PC-3 (cell line): ENCODE results near the gene HNRNPLL. TPM values are rescaled to one million over a fixed set of nuclear protein-coding genes. Genes with fewer than 3 reads are reported as not detected.

Experiments
- ATAC-seq: fragments of 200-7000 bp; cut with Tn5 transposase; 2 replicates; pipeline ENCODE4 v1.9.1; 2020; ENCODE audit warnings: mild to moderate bottlenecking, moderate library complexity
- BruUV-seq: library from RNA; stranded (reverse); fragments of 400-500 nt; replicated peaks from 2 replicates; lab custom pipeline; 2021; lab: Mats Ljungman, UMichigan
- CTCF ChIA-PET: fragments of 300-600 bp; sonication (Branson Sonifier 250); formaldehyde crosslinking; loops from one replicate; lab custom pipeline; 2022; ENCODE audit warnings: antibody characterized with exemption; lab: Charles Lee
- POLR2A ChIA-PET: fragments of 300-600 bp; sonication (Branson Sonifier 250); formaldehyde crosslinking; loops from one replicate; lab custom pipeline; 2022; ENCODE audit warnings: antibody characterized with exemption; ENCODE audit not compliant: unreplicated experiment; lab: Charles Lee
- DNase-seq: peaks from one replicate; pipeline ENCODE4 v3.0.0-alpha.2; 2015
- H2AFZ ChIP-seq: fragments of 300-600 bp; sonication (generic); 2 replicates; pipeline ENCODE4 v1.6.0; 2016; ENCODE audit warnings: antibody characterized with exemption, low read length
- H3F3A ChIP-seq: fragments of 300-600 bp; sonication (generic); one replicate; pipeline ENCODE4 v1.6.0; 2017; ENCODE audit warnings: antibody characterized with exemption, low read length, control low read depth, mild to moderate bottlenecking; ENCODE audit not compliant: unreplicated experiment
- H3K27ac ChIP-seq: fragments of 300-600 bp; sonication (generic); 2 replicates; pipeline ENCODE4 v1.5.1; 2016; ENCODE audit warnings: mild to moderate bottlenecking, low read length
- H3K27me3 ChIP-seq: fragments of 300-600 bp; sonication (generic); 2 replicates; pipeline ENCODE4 v1.6.1; 2016; ENCODE audit warnings: low read length, mixed read lengths
- H3K36me3 ChIP-seq: fragments of 300-600 bp; sonication (generic); 2 replicates; pipeline ENCODE4 v1.6.1; 2016; ENCODE audit warnings: low read depth, mixed run types, low read length, mixed read lengths
- H3K4me1 ChIP-seq: fragments of 300-600 bp; sonication (generic); 2 replicates; pipeline ENCODE4 v1.5.1; 2016; ENCODE audit warnings: low read length; ENCODE audit not compliant: insufficient read depth
- H3K4me2 ChIP-seq: fragments of 300-600 bp; sonication (generic); 2 replicates; pipeline ENCODE4 v1.6.0; 2016; ENCODE audit warnings: low read length
- H3K4me3 ChIP-seq: fragments of 300-600 bp; sonication (generic); 2 replicates; pipeline ENCODE4 v1.5.1; 2016; ENCODE audit warnings: mild to moderate bottlenecking, low read length, mixed read lengths
- H3K79me2 ChIP-seq: fragments of 300-600 bp; sonication (generic); 2 replicates; pipeline ENCODE4 v1.6.1; 2017; ENCODE audit warnings: low read length, mixed read lengths
- H3K9ac ChIP-seq: fragments of 300-600 bp; sonication (generic); 2 replicates; pipeline ENCODE4 v1.6.0; 2016; ENCODE audit warnings: mild to moderate bottlenecking, low read length
- H3K9me2 ChIP-seq: fragments of 300-600 bp; sonication (generic); replicated peaks from 2 replicates; pipeline ENCODE4 v1.6.1; 2016; ENCODE audit warnings: mixed run types, low read length, mixed read lengths
- H3K9me3 ChIP-seq: fragments of 300-600 bp; sonication (generic); 2 replicates; pipeline ENCODE4 v1.6.1; 2016; ENCODE audit warnings: low read length, mixed read lengths
- H4K20me1 ChIP-seq: fragments of 300-600 bp; sonication (generic); 2 replicates; pipeline ENCODE4 v1.6.1; 2016; ENCODE audit warnings: low read length, mixed read lengths
- EZH2 ChIP-seq: fragments of 300-600 bp; sonication (generic); IDR thresholded peaks from one replicate; pipeline ENCODE4 v1.6.1; 2017; ENCODE audit warnings: antibody characterized with exemption, mild to moderate bottlenecking, low read length; ENCODE audit not compliant: unreplicated experiment
- EZH2phosphoT487 ChIP-seq: fragments of 300-600 bp; sonication (generic); IDR thresholded peaks from 2 replicates; pipeline ENCODE4 v1.6.1; 2018; ENCODE audit warnings: mild to moderate bottlenecking, antibody characterized with exemption, low read length, borderline replicate concordance
- intact Hi-C: fragments of 100-400 bp; cut with micrococcal nuclease; formaldehyde crosslinking; loops from 2 replicates; pipeline ENCODE4 v1.9.0; 2023
- total RNA-seq: library from RNA; depleted of rRNA; stranded (reverse); fragments of >200 nt; gene quantifications from 2 replicates; pipeline ENCODE4 v1.2.3, GENCODE V29; 2014
- TF ChIP-seq, protein P1 (sequence below): fragments of 300-600 bp; sonication (generic); conservative IDR thresholded peaks from 2 replicates; pipeline ENCODE4 v1.5.1; 2017; ENCODE audit warnings: antibody characterized with exemption, low read depth, mild to moderate bottlenecking, low read length

HNRNPLL gene
- total RNA-seq, 1 experiment from 2014 or later: 30.1 TPM

GRCh38 chr2:38635139-38635538 lies 32.4 kb upstream of the HNRNPLL start:
- no peaks in the 10 kb centered on the region for H3F3A ChIP-seq
- no peak overlapping the region for H3K4me2 ChIP-seq
- DNase-seq: no peak
- H3K79me2 ChIP-seq: no peaks in the 10 kb centered on the region
- no peaks in the 10 kb centered on the region for H3K4me1 ChIP-seq
- no TSS peak for BruUV-seq
- no peaks in the 10 kb centered on the region for H4K20me1 ChIP-seq
- ATAC-seq: no peak
- no peaks in the 10 kb centered on the region for H3K36me3 ChIP-seq
- CTCF ChIA-PET: no interaction called here
- no peak overlapping the region for H2AFZ ChIP-seq
- no peak overlapping the region for H3K9ac ChIP-seq
- no peaks in the 10 kb centered on the region for H3K9me3 ChIP-seq
- no peak overlapping the region for H3K4me3 ChIP-seq
- POLR2A ChIA-PET: no interaction called here
- intact Hi-C loops: no loop called here
- H3K27ac ChIP-seq: no peak overlapping the region
- H3K27me3 ChIP-seq: no peaks in the 10 kb centered on the region
- TF ChIP-seq EZH2phosphoT487 (no peak), EZH2 (no peak)
- TF ChIP-seq, protein P1, sequence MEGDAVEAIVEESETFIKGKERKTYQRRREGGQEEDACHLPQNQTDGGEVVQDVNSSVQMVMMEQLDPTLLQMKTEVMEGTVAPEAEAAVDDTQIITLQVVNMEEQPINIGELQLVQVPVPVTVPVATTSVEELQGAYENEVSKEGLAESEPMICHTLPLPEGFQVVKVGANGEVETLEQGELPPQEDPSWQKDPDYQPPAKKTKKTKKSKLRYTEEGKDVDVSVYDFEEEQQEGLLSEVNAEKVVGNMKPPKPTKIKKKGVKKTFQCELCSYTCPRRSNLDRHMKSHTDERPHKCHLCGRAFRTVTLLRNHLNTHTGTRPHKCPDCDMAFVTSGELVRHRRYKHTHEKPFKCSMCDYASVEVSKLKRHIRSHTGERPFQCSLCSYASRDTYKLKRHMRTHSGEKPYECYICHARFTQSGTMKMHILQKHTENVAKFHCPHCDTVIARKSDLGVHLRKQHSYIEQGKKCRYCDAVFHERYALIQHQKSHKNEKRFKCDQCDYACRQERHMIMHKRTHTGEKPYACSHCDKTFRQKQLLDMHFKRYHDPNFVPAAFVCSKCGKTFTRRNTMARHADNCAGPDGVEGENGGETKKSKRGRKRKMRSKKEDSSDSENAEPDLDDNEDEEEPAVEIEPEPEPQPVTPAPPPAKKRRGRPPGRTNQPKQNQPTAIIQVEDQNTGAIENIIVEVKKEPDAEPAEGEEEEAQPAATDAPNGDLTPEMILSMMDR: no peak
- H3K9me2 ChIP-seq: no peaks in the 10 kb centered on the region

- Histone ChIP-seq H3K36me3 (no peaks in the 10 kb centered on the region), H3F3A (no peaks in the 10 kb centered on the region), H3K4me2 (no peak overlapping the region), H3K9ac (no peak overlapping the region), H3K27me3 (no peaks in the 10 kb centered on the region), H4K20me1 (no peaks in the 10 kb centered on the region), H3K79me2 (no peaks in the 10 kb centered on the region), H3K4me3 (no peak overlapping the region), H3K27ac (no peak overlapping the region), H3K9me3 (no peaks in the 10 kb centered on the region), H2AFZ (no peak overlapping the region), H3K4me1 (no peaks in the 10 kb centered on the region), H3K9me2 (no peaks in the 10 kb centered on the region)
- no peak for DNase-seq
- TF ChIP-seq EZH2 (no peak), EZH2phosphoT487 (no peak)
- TF ChIP-seq, protein P1: no peak
- no peak for ATAC-seq
- ChIA-PET POLR2A (no interaction called here), CTCF (no interaction called here)
- BruUV-seq: no TSS peak
- intact Hi-C loops: no loop called here
Observed at GRCh38 chr2:38634684-38635083, 32.0 kb upstream of the HNRNPLL start.

GRCh38 chr2:38633895-38634294 lies 31.2 kb upstream of the HNRNPLL start:
- TF ChIP-seq EZH2 (no peak), EZH2phosphoT487 (no peak)
- TF ChIP-seq, protein P1: no peak
- ATAC-seq: no peak
- Histone ChIP-seq H3K9me3 (no peaks in the 10 kb centered on the region), H3K36me3 (no peaks in the 10 kb centered on the region), H2AFZ (no peak overlapping the region), H3K4me3 (no peak overlapping the region), H3K27me3 (no peaks in the 10 kb centered on the region), H3K4me1 (no peaks in the 10 kb centered on the region), H3K9me2 (no peaks in the 10 kb centered on the region), H3K4me2 (no peak overlapping the region), H3K9ac (no peak overlapping the region), H4K20me1 (no peaks in the 10 kb centered on the region), H3F3A (no peaks in the 10 kb centered on the region), H3K27ac (no peak overlapping the region), H3K79me2 (no peaks in the 10 kb centered on the region)
- intact Hi-C loops: no loop called here
- no peak for DNase-seq
- ChIA-PET POLR2A (no interaction called here), CTCF (no interaction called here)
- BruUV-seq: no TSS peak
